ENCODE results near the gene TAS2R4.
"Not testable (repeated sequence)": the region's sequence is repeated elsewhere in the genome, so short reads cannot be mapped to it uniquely, and the experiment has no call there.

TAS2R4 gene

GRCh38 chr7:141742229-141742628 lies 34.2 kb upstream of the TAS2R4 start:
- peaks cover 6% of the 10 kb centered on the region; the same call in 1 of the 2 replicates for H3F3A ChIP-seq (ENCODE audit: insufficient read depth)
- H3K27ac ChIP-seq (ENCODE audit: low read depth, low read length), result no peak overlapping the region
- H3K9me2 ChIP-seq (replicated peaks; ENCODE audit: insufficient read depth, low read length), result no peaks in the 10 kb centered on the region
- H3K27me3 ChIP-seq (ENCODE audit: low read length), result no peaks in the 10 kb centered on the region
- TF ChIP-seq EZH2phosphoT487 (conservative IDR thresholded peaks at IDR 0.05; ENCODE audit: low read length) (no peak), CTCF (IDR thresholded peaks at IDR 0.05; ENCODE audit: insufficient read depth, low read length, poor library complexity, severe bottlenecking) (no peak)
- H3K9me3 ChIP-seq (ENCODE audit: insufficient read depth, low read length), result no peaks in the 10 kb centered on the region
- H3K9ac ChIP-seq (ENCODE audit: low read length), result no peak overlapping the region
- peaks cover 58% of the 10 kb centered on the region for H3K36me3 ChIP-seq (ENCODE audit: low read length)
- no peak overlapping the region for H2AFZ ChIP-seq (ENCODE audit: low read depth, low read length, severe bottlenecking)
- H3K79me2 ChIP-seq (ENCODE audit: insufficient read depth, low read length), result peaks cover 46% of the 10 kb centered on the region
- 0 out of 2 replicates have a peak, but pooled peaks cover 4% of the 10 kb centered on the region for H4K20me1 ChIP-seq (ENCODE audit: low read depth, low read length)
- no peak overlapping the region for H3K4me3 ChIP-seq (ENCODE audit: insufficient read depth, low read length, poor library complexity, severe bottlenecking)
- H3K4me2 ChIP-seq (ENCODE audit: low read depth, low read length, poor library complexity, severe bottlenecking), result no peak overlapping the region

- 0 out of 2 replicates have a peak, but pooled peaks cover 4% of the 10 kb centered on the region for H4K20me1 ChIP-seq (ENCODE audit: low read depth, low read length)
These were observed 32.3 kb upstream of the TAS2R4 start for GRCh38 chr7:141744131-141744530.

GRCh38 chr7:141748396-141748795 lies 28.1 kb upstream of the TAS2R4 start:
- no peaks in the 10 kb centered on the region for H4K20me1 ChIP-seq (ENCODE audit: low read depth, low read length)
- TF ChIP-seq EZH2phosphoT487 (conservative IDR thresholded peaks at IDR 0.05; ENCODE audit: low read length) (no peak), CTCF (IDR thresholded peaks at IDR 0.05; ENCODE audit: insufficient read depth, low read length, poor library complexity, severe bottlenecking) (no peak)
- no peak overlapping the region for H3K4me3 ChIP-seq (ENCODE audit: insufficient read depth, low read length, poor library complexity, severe bottlenecking)
- peaks cover under 1% of the 10 kb centered on the region; the same call in 1 of the 2 replicates for H3K79me2 ChIP-seq (ENCODE audit: insufficient read depth, low read length)
- H3K27me3 ChIP-seq (ENCODE audit: low read length), result no peaks in the 10 kb centered on the region
- H3K4me2 ChIP-seq (ENCODE audit: low read depth, low read length, poor library complexity, severe bottlenecking), result no peak overlapping the region
- no peak overlapping the region for H3K9ac ChIP-seq (ENCODE audit: low read length)
- H3F3A ChIP-seq (ENCODE audit: insufficient read depth), result 0 out of 2 replicates have a peak, but pooled peaks cover 7% of the 10 kb centered on the region
- peaks cover 89% of the 10 kb centered on the region for H3K36me3 ChIP-seq (ENCODE audit: low read length)
- no peak overlapping the region for H3K27ac ChIP-seq (ENCODE audit: low read depth, low read length)
- H2AFZ ChIP-seq (ENCODE audit: low read depth, low read length, severe bottlenecking), result no peak overlapping the region
- H3K9me2 ChIP-seq (replicated peaks; ENCODE audit: insufficient read depth, low read length), result no peaks in the 10 kb centered on the region
- peaks cover 16% of the 10 kb centered on the region; the same call in 1 of the 2 replicates for H3K9me3 ChIP-seq (ENCODE audit: insufficient read depth, low read length)

More at GRCh38 chr7:141744131-141744530, 32.3 kb upstream of the TAS2R4 start:
- Histone ChIP-seq H3K36me3 (ENCODE audit: low read length) (peaks cover 74% of the 10 kb centered on the region), H3K9ac (ENCODE audit: low read length) (no peak overlapping the region), H3K27ac (ENCODE audit: low read depth, low read length) (no peak overlapping the region), H2AFZ (ENCODE audit: low read depth, low read length, severe bottlenecking) (no peak overlapping the region), H3K9me3 (ENCODE audit: insufficient read depth, low read length) (no peaks in the 10 kb centered on the region), H3K4me2 (ENCODE audit: low read depth, low read length, poor library complexity, severe bottlenecking) (no peak overlapping the region), H3K79me2 (ENCODE audit: insufficient read depth, low read length) (peaks cover 36% of the 10 kb centered on the region), H3K9me2 (replicated peaks; ENCODE audit: insufficient read depth, low read length) (no peaks in the 10 kb centered on the region), H3K27me3 (ENCODE audit: low read length) (no peaks in the 10 kb centered on the region), H3K4me3 (ENCODE audit: insufficient read depth, low read length, poor library complexity, severe bottlenecking) (no peak overlapping the region), H3F3A (ENCODE audit: insufficient read depth) (0 out of 2 replicates have a peak, but pooled peaks cover 3% of the 10 kb centered on the region)
- no peak for TF ChIP-seq CTCF (IDR thresholded peaks at IDR 0.05; ENCODE audit: insufficient read depth, low read length, poor library complexity, severe bottlenecking)
- no peak for TF ChIP-seq EZH2phosphoT487 (conservative IDR thresholded peaks at IDR 0.05; ENCODE audit: low read length)

GRCh38 chr7:141751904-141752303 lies 24.6 kb upstream of the TAS2R4 start:
- not testable (repeated sequence) for H3F3A ChIP-seq (ENCODE audit: insufficient read depth); H3K79me2 ChIP-seq (ENCODE audit: insufficient read depth, low read length); H3K9ac ChIP-seq (ENCODE audit: low read length); H2AFZ ChIP-seq (ENCODE audit: low read depth, low read length, severe bottlenecking); H3K9me2 ChIP-seq (replicated peaks; ENCODE audit: insufficient read depth, low read length); H3K27ac ChIP-seq (ENCODE audit: low read depth, low read length); H3K4me3 ChIP-seq (ENCODE audit: insufficient read depth, low read length, poor library complexity, severe bottlenecking); H4K20me1 ChIP-seq (ENCODE audit: low read depth, low read length); H3K27me3 ChIP-seq (ENCODE audit: low read length); H3K4me2 ChIP-seq (ENCODE audit: low read depth, low read length, poor library complexity, severe bottlenecking)
- Histone ChIP-seq H3K9me3 (ENCODE audit: insufficient read depth, low read length) (peaks cover 16% of the 10 kb centered on the region; the same call in 1 of the 2 replicates), H3K36me3 (ENCODE audit: low read length) (peaks cover 62% of the 10 kb centered on the region)
